ENCODE data around the gene POLG.

- no peak for TF ChIP-seq CTCF (conservative IDR thresholded peaks at IDR 0.05 in 1 of 2, IDR thresholded peaks at IDR 0.05 in 1 of 2; ENCODE audit: extremely low read depth in 1 of 2, insufficient read depth in 1 of 2, low read depth in 1 of 2, low read length in 2 of 2)
- no peak for TF ChIP-seq EZH2 (IDR thresholded peaks at IDR 0.05; ENCODE audit: borderline replicate concordance, low read length)
Measured at GRCh38 chr15:89316504-89316903, 18.1 kb downstream of the POLG start.

Data from mammary epithelial cell (primary cell).